Testis (tissue), 3 donors: ENCODE data around the gene PRPF40A. TPM values are rescaled to one million over a fixed set of nuclear protein-coding genes. Genes with fewer than 3 reads are reported as not detected.
A peak's percentile ranks its signal among the peaks of the same experiment; 100 is the strongest.
"Not testable (repeated sequence)": the region's sequence is repeated elsewhere in the genome, so short reads cannot be mapped to it uniquely, and the experiment has no call there.

Source experiments
- DNase-seq: peaks from one replicate; pipeline ENCODE4 v3.0.0-alpha.2; 2019
- H3K27ac ChIP-seq, 2 donors: fragments of 200-600 bp; sonication (generic); one replicate each; pipeline ENCODE4 v1.5.1; 2019
- H3K27me3 ChIP-seq: fragments of 200-600 bp; sonication (generic); one replicate; pipeline ENCODE4 v1.5.1; 2019
- H3K36me3 ChIP-seq: fragments of 200-600 bp; sonication (generic); one replicate; pipeline ENCODE4 v1.5.1; 2017; ENCODE audit warnings: low read depth; ENCODE audit errors: missing control alignments
- H3K4me1 ChIP-seq: fragments of 200-600 bp; sonication (generic); one replicate; pipeline ENCODE4 v1.5.1; 2019
- H3K4me3 ChIP-seq, 2 donors: fragments of 200-600 bp; sonication (generic); one replicate each; pipeline ENCODE4 v1.5.1; 2017 to 2019
- H3K9me3 ChIP-seq: fragments of 200-600 bp; sonication (generic); one replicate; pipeline ENCODE4 v1.5.1; 2017
- CTCF ChIP-seq, 3 experiments: fragments of 450-650 bp in 2 of 3; fragments of 200-600 bp in 1 of 3; sonication (generic) in 1 of 3; IDR thresholded peaks; one replicate each; pipeline ENCODE4 v1.5.1; 2016 to 2019; ENCODE audit warnings: antibody characterized with exemption in 3 of 3, mild to moderate bottlenecking in 2 of 3, moderate library complexity in 1 of 3
- POLR2A ChIP-seq: fragments of 450-650 bp; IDR thresholded peaks from one replicate; pipeline ENCODE4 v1.6.1; 2017; ENCODE audit warnings: antibody characterized with exemption, mild to moderate bottlenecking, moderate library complexity
- WGBS, 2 donors: methylation state at CpG; one replicate each; pipeline ENCODE4 v1.1.5; 2018; 5-methylcytosine and 5-hydroxymethylcytosine counted together
- intact Hi-C: fragments of 100-400 bp; cut with DNase I; formaldehyde crosslinking; loops from one replicate; pipeline ENCODE4 v1.15.1; 2023; ENCODE audit warnings: low total_unique reads
- polyA plus RNA-seq: library from polyadenylated mRNA; stranded (reverse); fragments of 350-450 nt; fragmentation: Illumina TruSeq; extraction: RNeasy Lipid Tissue Mini Kit (QIAGEN cat#74804); gene quantifications from one replicate; pipeline ENCODE4 v1.2.3, GENCODE V29; 2014; ENCODE audit warnings: low read depth, low replicate concordance; ENCODE audit not compliant: insufficient read depth
- total RNA-seq, 2 donors: library from RNA; depleted of rRNA; stranded (reverse); fragments of >200 nt; gene quantifications; one replicate each; pipeline ENCODE4 v1.2.3, GENCODE V29; 2016

PRPF40A gene
- total and polyA plus RNA-seq, 3 donors from 2014 or later = 33.1 to 116 (median 107) TPM

- intact Hi-C loops = no loop called here
- no peak for DNase-seq
- Histone ChIP-seq H3K27ac (no peak overlapping the region), H3K4me1 (no peaks in the 10 kb centered on the region), H3K27me3 (no peaks in the 10 kb centered on the region), H3K4me3 (no peak overlapping the region), H3K36me3 (no peaks in the 10 kb centered on the region), H3K9me3 (no peaks in the 10 kb centered on the region)
- TF ChIP-seq CTCF (IDR thresholded peaks at IDR 0.05) (peak; percentile 55 to 86 (median 70)), POLR2A (no peak)
- WGBS, 2 donors = 53 to 64% methylated on average over 2 of the region's 2 CpGs
Measured at GRCh38 chr2:152740743-152741328, 23.6 kb upstream of the PRPF40A start.

- not testable (repeated sequence) for H3K9me3 ChIP-seq, H3K36me3 ChIP-seq, H3K4me1 ChIP-seq, H3K27ac ChIP-seq, H3K4me3 ChIP-seq, DNase-seq, H3K27me3 ChIP-seq
- 94% methylated on average over 1 of the region's 1 CpG for WGBS, 2 donors
- intact Hi-C loops = loop anchor here (10.0 kb wide), 1 partner anchor 175 kb away; no protein-coding TSS in a partner anchor
Measured at GRCh38 chr2:152739705-152740104, 22.4 kb upstream of the PRPF40A start.

DNA sequence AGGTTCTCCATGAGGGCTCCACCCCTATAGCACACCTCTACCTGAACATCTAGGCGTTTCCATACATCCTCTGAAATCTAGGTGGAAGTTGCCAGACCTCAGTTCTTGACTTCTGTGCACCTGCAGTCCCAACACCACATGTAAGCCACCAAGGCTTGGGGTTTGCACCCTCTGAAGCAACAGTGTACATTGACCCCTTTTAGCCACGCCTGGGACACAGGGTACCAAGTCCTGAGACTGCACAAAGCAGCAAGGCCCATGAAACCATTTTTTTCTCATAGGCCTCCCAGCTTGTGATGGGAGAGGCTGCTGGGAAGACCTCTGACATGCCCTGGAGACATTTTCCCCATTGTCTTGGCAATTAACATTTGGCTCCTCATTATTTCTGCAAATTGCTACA, 21.2 kb upstream of the PRPF40A start:
- no peak for TF ChIP-seq POLR2A
- TF ChIP-seq CTCF (IDR thresholded peaks at IDR 0.05) = no peak
- H3K27me3 ChIP-seq = no peaks in the 10 kb centered on the region
- intact Hi-C loops = loop anchor here (10.0 kb wide), 1 partner anchor 174 kb away; no protein-coding TSS in a partner anchor
- no peaks in the 10 kb centered on the region for H3K9me3 ChIP-seq
- H3K27ac ChIP-seq = no peak overlapping the region
- H3K4me1 ChIP-seq = no peaks in the 10 kb centered on the region
- DNase-seq = no peak
- H3K4me3 ChIP-seq = no peak overlapping the region
- H3K36me3 ChIP-seq = no peaks in the 10 kb centered on the region
- 98 to 100% methylated on average over 2 of the region's 2 CpGs for WGBS, 2 donors

DNA sequence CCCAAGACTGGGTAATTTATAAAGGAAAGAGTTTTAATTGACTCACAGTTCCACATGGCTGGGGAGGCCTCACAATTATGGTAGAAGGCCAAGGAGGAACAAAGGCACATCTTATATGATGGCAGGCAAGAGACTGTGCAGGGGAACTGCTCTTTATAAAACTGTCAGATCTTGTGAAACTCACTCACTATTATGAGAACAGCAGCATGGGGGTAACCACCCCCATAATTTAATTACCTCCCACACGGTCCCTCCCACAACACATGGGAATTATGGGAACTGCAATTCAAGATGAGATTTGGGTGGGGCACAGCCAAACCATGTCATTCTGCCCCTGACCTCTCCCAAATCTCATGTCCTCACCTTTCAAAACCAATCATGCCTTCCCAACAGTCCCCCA, 20.2 kb upstream of the PRPF40A start:
- not testable (repeated sequence) for DNase-seq, H3K27ac ChIP-seq, H3K27me3 ChIP-seq, H3K9me3 ChIP-seq, H3K36me3 ChIP-seq, H3K4me3 ChIP-seq, H3K4me1 ChIP-seq
- WGBS, 2 donors = 88 to 96% methylated on average over 1 of the region's 1 CpG
- intact Hi-C loops = loop anchor here (10.0 kb wide), 1 partner anchor 173 kb away; no protein-coding TSS in a partner anchor

DNA sequence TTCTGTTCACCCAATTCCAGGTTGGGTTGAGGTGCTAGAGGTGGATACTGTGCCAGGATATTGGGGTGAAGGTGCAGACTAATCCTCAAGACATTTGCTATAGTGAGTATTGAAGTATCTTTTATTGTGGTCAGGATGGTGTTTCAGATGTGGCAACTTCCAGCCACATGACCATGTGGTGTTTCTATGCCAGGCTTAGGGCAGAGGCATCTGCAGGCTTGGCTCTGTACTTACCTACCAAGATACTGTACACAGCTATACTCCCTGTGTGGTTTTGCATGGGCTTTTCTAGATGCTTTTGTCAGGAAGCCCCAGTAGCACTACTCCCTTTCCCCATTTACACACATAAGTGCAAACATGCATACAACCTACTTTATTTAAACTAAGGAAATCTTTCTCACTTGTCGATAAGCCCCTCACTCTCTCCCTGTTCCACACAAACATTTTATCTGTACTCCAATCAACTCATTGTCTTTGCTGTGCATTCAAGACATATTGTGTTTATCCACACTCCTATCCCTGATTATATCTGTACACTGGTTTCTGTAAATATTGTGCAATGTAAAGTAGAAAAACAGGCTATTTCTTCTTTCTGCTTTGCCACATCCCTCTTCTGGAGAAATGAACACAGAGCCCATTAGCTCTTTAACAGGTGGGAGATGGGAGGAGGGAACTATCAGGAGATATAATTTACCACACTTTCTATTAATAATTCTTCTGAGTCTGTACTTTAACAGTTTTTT, 13.5 kb upstream of the PRPF40A start:
- Histone ChIP-seq H3K4me1 (no peaks in the 10 kb centered on the region), H3K27ac (no peak overlapping the region), H3K36me3 (no peaks in the 10 kb centered on the region), H3K27me3 (no peaks in the 10 kb centered on the region), H3K9me3 (no peaks in the 10 kb centered on the region), H3K4me3 (no peak overlapping the region)
- TF ChIP-seq POLR2A = no peak
- TF ChIP-seq CTCF (IDR thresholded peaks at IDR 0.05) = no peak
- intact Hi-C loops = loop anchor here (10.0 kb wide), 1 partner anchor 166 kb away; no protein-coding TSS in a partner anchor
- no peak for DNase-seq
- WGBS, 2 donors = 93 to 95% methylated on average over 1 of the region's 1 CpG
